ENCODE data around the gene TEKT4.

The TEKT4 gene

GRCh38 chr2:94875064-94875819 is 4.0 kb downstream of the TEKT4 start:
- no peak overlapping the region for H2BK120ac ChIP-seq (ENCODE audit: low read depth, low read length)
- H3K27ac ChIP-seq (replicated peaks; ENCODE audit: low read length) = no peak overlapping the region
- H2BK5ac ChIP-seq (ENCODE audit: low read length) = peak overlapping the region; percentile 39
- no peak overlapping the region for H3K4me3 ChIP-seq (ENCODE audit: low read length in 2 of 2)
- H3K9me3 ChIP-seq (replicated peaks in 1 of 2; ENCODE audit: control insufficient read depth in 2 of 2, insufficient read depth in 1 of 2, low read depth in 1 of 2, low read length in 2 of 2) = no peaks in the 10 kb centered on the region
- H3K4me1 ChIP-seq (ENCODE audit: control insufficient read depth in 2 of 2, insufficient read depth in 1 of 2, low read depth in 1 of 2, low read length in 2 of 2) = peaks cover 2 to 4% of the 10 kb centered on the region in 2 donors
- no peak overlapping the region for H4K8ac ChIP-seq (ENCODE audit: low read depth, low read length)
- no peak overlapping the region for H3K18ac ChIP-seq (ENCODE audit: low read length)
- WGBS, 2 donors (ENCODE audit: extremely low coverage in 2 of 2, insufficient read length in 2 of 2, insufficient replicate concordance in 1 of 2) = no CpG with 5 or more reads among the region's 22 CpGs
- no peak overlapping the region for H2AFZ ChIP-seq (ENCODE audit: low read length)
- H3K4ac ChIP-seq (ENCODE audit: low read length) = no peak overlapping the region
- H3K27me3 ChIP-seq (ENCODE audit: control insufficient read depth in 3 of 3, insufficient read depth in 3 of 3, low read depth in 1 of 3, low read length in 3 of 3) = peaks cover 0 to 25% (median 14%) of the 10 kb centered on the region in 3 experiments
- H3K79me1 ChIP-seq (ENCODE audit: low read depth, low read length) = no peaks in the 10 kb centered on the region
- no peak overlapping the region for H2BK15ac ChIP-seq (ENCODE audit: low read length)
- DNase-seq (ENCODE audit: low spot score) = no peak
- no peak overlapping the region for H3K9ac ChIP-seq (ENCODE audit: low read depth, low read length, poor library complexity)
- no peaks in the 10 kb centered on the region for H3K36me3 ChIP-seq (replicated peaks in 1 of 2; ENCODE audit: control insufficient read depth in 2 of 2, insufficient read depth in 2 of 2, low read length in 2 of 2)
- H2BK12ac ChIP-seq (ENCODE audit: low read length) = no peak overlapping the region
- no peak overlapping the region for H4K91ac ChIP-seq (ENCODE audit: low read depth, low read length, poor library complexity)
- H3K14ac ChIP-seq (ENCODE audit: low read length) = peak overlapping the region; percentile 21
- peak overlapping the region; percentile 80 for H3K23ac ChIP-seq (ENCODE audit: low read depth, low read length, poor library complexity)
- H3K4me2 ChIP-seq (ENCODE audit: insufficient read depth, low read length, poor library complexity, severe bottlenecking) = no peak overlapping the region
- H2AK5ac ChIP-seq (ENCODE audit: low read depth, low read length) = no peak overlapping the region

GRCh38 chr2:94875820-94876522 is 4.7 kb downstream of the TEKT4 start:
- DNase-seq (ENCODE audit: low spot score) = no peak
- no peak overlapping the region for H3K27ac ChIP-seq (replicated peaks; ENCODE audit: low read length)
- H2BK12ac ChIP-seq (ENCODE audit: low read length) = no peak overlapping the region
- no peak overlapping the region for H3K18ac ChIP-seq (ENCODE audit: low read length)
- no peak overlapping the region for H2AFZ ChIP-seq (ENCODE audit: low read length)
- no peak overlapping the region for H4K91ac ChIP-seq (ENCODE audit: low read depth, low read length, poor library complexity)
- H3K9ac ChIP-seq (ENCODE audit: low read depth, low read length, poor library complexity) = no peak overlapping the region
- no peak overlapping the region for H3K4me2 ChIP-seq (ENCODE audit: insufficient read depth, low read length, poor library complexity, severe bottlenecking)
- H3K4ac ChIP-seq (ENCODE audit: low read length) = no peak overlapping the region
- peaks cover 0 to 20% (median 10%) of the 10 kb centered on the region in 3 experiments for H3K27me3 ChIP-seq (ENCODE audit: control insufficient read depth in 3 of 3, insufficient read depth in 3 of 3, low read depth in 1 of 3, low read length in 3 of 3)
- no peaks in the 10 kb centered on the region for H3K36me3 ChIP-seq (replicated peaks in 1 of 2; ENCODE audit: control insufficient read depth in 2 of 2, insufficient read depth in 2 of 2, low read length in 2 of 2)
- H2BK15ac ChIP-seq (ENCODE audit: low read length) = no peak overlapping the region
- H3K4me1 ChIP-seq (ENCODE audit: control insufficient read depth in 2 of 2, insufficient read depth in 1 of 2, low read depth in 1 of 2, low read length in 2 of 2) = peaks cover 2 to 4% of the 10 kb centered on the region in 2 donors
- no peak overlapping the region for H2AK5ac ChIP-seq (ENCODE audit: low read depth, low read length)
- H3K79me1 ChIP-seq (ENCODE audit: low read depth, low read length) = no peaks in the 10 kb centered on the region
- no peak overlapping the region for H3K4me3 ChIP-seq (ENCODE audit: low read length in 2 of 2)
- no CpG with 5 or more reads among the region's 17 CpGs for WGBS, 2 donors (ENCODE audit: extremely low coverage in 2 of 2, insufficient read length in 2 of 2, insufficient replicate concordance in 1 of 2)
- no peak overlapping the region for H2BK5ac ChIP-seq (ENCODE audit: low read length)
- no peak overlapping the region for H4K8ac ChIP-seq (ENCODE audit: low read depth, low read length)
- H3K23ac ChIP-seq (ENCODE audit: low read depth, low read length, poor library complexity) = peak overlapping the region; percentile 80
- no peak overlapping the region for H2BK120ac ChIP-seq (ENCODE audit: low read depth, low read length)
- H3K14ac ChIP-seq (ENCODE audit: low read length) = peak overlapping the region; percentile 21
- H3K9me3 ChIP-seq (replicated peaks in 1 of 2; ENCODE audit: control insufficient read depth in 2 of 2, insufficient read depth in 1 of 2, low read depth in 1 of 2, low read length in 2 of 2) = no peaks in the 10 kb centered on the region

GRCh38 chr2:94876523-94876863 is 5.3 kb downstream of the TEKT4 start:
- no peak overlapping the region for H3K9ac ChIP-seq (ENCODE audit: low read depth, low read length, poor library complexity)
- H3K4me1 ChIP-seq (ENCODE audit: control insufficient read depth in 2 of 2, insufficient read depth in 1 of 2, low read depth in 1 of 2, low read length in 2 of 2) = peaks cover 2 to 4% of the 10 kb centered on the region in 2 donors
- no peak overlapping the region for H2BK120ac ChIP-seq (ENCODE audit: low read depth, low read length)
- no peaks in the 10 kb centered on the region for H3K36me3 ChIP-seq (replicated peaks in 1 of 2; ENCODE audit: control insufficient read depth in 2 of 2, insufficient read depth in 2 of 2, low read length in 2 of 2)
- no peak for DNase-seq (ENCODE audit: low spot score)
- no peak overlapping the region for H2BK5ac ChIP-seq (ENCODE audit: low read length)
- WGBS, 2 donors (ENCODE audit: extremely low coverage in 2 of 2, insufficient read length in 2 of 2, insufficient replicate concordance in 1 of 2) = no CpG with 5 or more reads among the region's 16 CpGs
- H3K9me3 ChIP-seq (replicated peaks in 1 of 2; ENCODE audit: control insufficient read depth in 2 of 2, insufficient read depth in 1 of 2, low read depth in 1 of 2, low read length in 2 of 2) = no peaks in the 10 kb centered on the region
- no peak overlapping the region for H3K14ac ChIP-seq (ENCODE audit: low read length)
- no peak overlapping the region for H3K4me2 ChIP-seq (ENCODE audit: insufficient read depth, low read length, poor library complexity, severe bottlenecking)
- no peaks in the 10 kb centered on the region for H3K79me1 ChIP-seq (ENCODE audit: low read depth, low read length)
- H2AK5ac ChIP-seq (ENCODE audit: low read depth, low read length) = no peak overlapping the region
- H2BK15ac ChIP-seq (ENCODE audit: low read length) = no peak overlapping the region
- no peak overlapping the region for H2BK12ac ChIP-seq (ENCODE audit: low read length)
- H3K4ac ChIP-seq (ENCODE audit: low read length) = no peak overlapping the region
- no peak overlapping the region for H3K27ac ChIP-seq (replicated peaks; ENCODE audit: low read length)
- no peak overlapping the region for H2AFZ ChIP-seq (ENCODE audit: low read length)
- peaks cover 0 to 16% (median 5%) of the 10 kb centered on the region in 3 experiments for H3K27me3 ChIP-seq (ENCODE audit: control insufficient read depth in 3 of 3, insufficient read depth in 3 of 3, low read depth in 1 of 3, low read length in 3 of 3)
- H4K91ac ChIP-seq (ENCODE audit: low read depth, low read length, poor library complexity) = no peak overlapping the region
- H4K8ac ChIP-seq (ENCODE audit: low read depth, low read length) = no peak overlapping the region
- no peak overlapping the region for H3K4me3 ChIP-seq (ENCODE audit: low read length in 2 of 2)
- no peak overlapping the region for H3K18ac ChIP-seq (ENCODE audit: low read length)
- H3K23ac ChIP-seq (ENCODE audit: low read depth, low read length, poor library complexity) = no peak overlapping the region

- H3K4me2 ChIP-seq (ENCODE audit: insufficient read depth, low read length, poor library complexity, severe bottlenecking) = no peak overlapping the region
- H2AK5ac ChIP-seq (ENCODE audit: low read depth, low read length) = no peak overlapping the region
- H3K4ac ChIP-seq (ENCODE audit: low read length) = no peak overlapping the region
- H3K4me1 ChIP-seq (ENCODE audit: control insufficient read depth in 2 of 2, insufficient read depth in 1 of 2, low read depth in 1 of 2, low read length in 2 of 2) = no peaks in the 10 kb centered on the region
- H3K4me3 ChIP-seq (ENCODE audit: low read length in 2 of 2) = no peak overlapping the region
- peaks cover 0 to 9% (median 0%) of the 10 kb centered on the region in 3 experiments for H3K27me3 ChIP-seq (ENCODE audit: control insufficient read depth in 3 of 3, insufficient read depth in 3 of 3, low read depth in 1 of 3, low read length in 3 of 3)
- H3K27ac ChIP-seq (replicated peaks; ENCODE audit: low read length) = no peak overlapping the region
- no peak overlapping the region for H4K91ac ChIP-seq (ENCODE audit: low read depth, low read length, poor library complexity)
- no peak overlapping the region for H2BK5ac ChIP-seq (ENCODE audit: low read length)
- H3K36me3 ChIP-seq (replicated peaks in 1 of 2; ENCODE audit: control insufficient read depth in 2 of 2, insufficient read depth in 2 of 2, low read length in 2 of 2) = no peaks in the 10 kb centered on the region
- H2BK120ac ChIP-seq (ENCODE audit: low read depth, low read length) = no peak overlapping the region
- no CpG with 5 or more reads among the region's 5 CpGs for WGBS, 2 donors (ENCODE audit: extremely low coverage in 2 of 2, insufficient read length in 2 of 2, insufficient replicate concordance in 1 of 2)
- no peak overlapping the region for H2BK12ac ChIP-seq (ENCODE audit: low read length)
- no peak for DNase-seq (ENCODE audit: low spot score)
- H3K18ac ChIP-seq (ENCODE audit: low read length) = no peak overlapping the region
- no peak overlapping the region for H3K14ac ChIP-seq (ENCODE audit: low read length)
- H2AFZ ChIP-seq (ENCODE audit: low read length) = no peak overlapping the region
- H3K23ac ChIP-seq (ENCODE audit: low read depth, low read length, poor library complexity) = no peak overlapping the region
- no peaks in the 10 kb centered on the region for H3K79me1 ChIP-seq (ENCODE audit: low read depth, low read length)
- H4K8ac ChIP-seq (ENCODE audit: low read depth, low read length) = no peak overlapping the region
- H3K9me3 ChIP-seq (replicated peaks in 1 of 2; ENCODE audit: control insufficient read depth in 2 of 2, insufficient read depth in 1 of 2, low read depth in 1 of 2, low read length in 2 of 2) = no peaks in the 10 kb centered on the region
- no peak overlapping the region for H2BK15ac ChIP-seq (ENCODE audit: low read length)
- H3K9ac ChIP-seq (ENCODE audit: low read depth, low read length, poor library complexity) = no peak overlapping the region
These were observed 5.9 kb downstream of the TEKT4 start for GRCh38 chr2:94877129-94877528.

Measured in neuronal stem cell (in vitro differentiated cells).